ENCODE data around the gene ELMOD1. TPM values are rescaled to one million over a fixed set of nuclear protein-coding genes. Genes with fewer than 3 reads are reported as not detected.

The ELMOD1 gene
- total RNA-seq, 1 donor from 2014 or later = not detected

DNA sequence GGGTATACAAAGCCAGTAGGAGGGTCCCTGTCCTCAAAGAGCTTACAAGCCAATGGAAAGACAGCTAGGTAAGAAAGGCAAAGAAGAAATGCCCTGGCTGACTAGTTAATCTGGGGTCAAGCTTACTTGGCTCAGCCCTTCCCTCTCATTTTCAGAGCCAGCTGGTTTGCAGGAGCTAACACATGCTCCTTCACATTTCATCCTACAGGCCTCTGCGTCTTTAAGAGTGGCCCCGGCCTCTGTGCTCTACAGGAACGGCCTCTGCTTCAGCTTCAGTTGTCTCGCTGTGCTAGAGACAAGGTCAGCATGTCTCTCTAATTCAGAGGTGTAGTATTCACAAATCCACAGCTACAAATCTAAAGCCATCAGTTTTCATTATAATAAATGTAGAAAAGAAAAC, 40.6 kb upstream of the ELMOD1 start:
- Histone ChIP-seq H3K9me3 (no peaks in the 10 kb centered on the region), H3K27me3 (no peaks in the 10 kb centered on the region), H3K36me3 (peaks cover 2 to 28% of the 10 kb centered on the region in 2 donors), H3K27ac (no peak overlapping the region), H3K4me3 (no peak overlapping the region), H3K4me1 (no peaks in the 10 kb centered on the region)
- DNase-seq (ENCODE audit: low spot score in 2 of 2) = no peak
- intact Hi-C loops (cut with DNase I) = no loop called here
- TF ChIP-seq, protein P1, sequence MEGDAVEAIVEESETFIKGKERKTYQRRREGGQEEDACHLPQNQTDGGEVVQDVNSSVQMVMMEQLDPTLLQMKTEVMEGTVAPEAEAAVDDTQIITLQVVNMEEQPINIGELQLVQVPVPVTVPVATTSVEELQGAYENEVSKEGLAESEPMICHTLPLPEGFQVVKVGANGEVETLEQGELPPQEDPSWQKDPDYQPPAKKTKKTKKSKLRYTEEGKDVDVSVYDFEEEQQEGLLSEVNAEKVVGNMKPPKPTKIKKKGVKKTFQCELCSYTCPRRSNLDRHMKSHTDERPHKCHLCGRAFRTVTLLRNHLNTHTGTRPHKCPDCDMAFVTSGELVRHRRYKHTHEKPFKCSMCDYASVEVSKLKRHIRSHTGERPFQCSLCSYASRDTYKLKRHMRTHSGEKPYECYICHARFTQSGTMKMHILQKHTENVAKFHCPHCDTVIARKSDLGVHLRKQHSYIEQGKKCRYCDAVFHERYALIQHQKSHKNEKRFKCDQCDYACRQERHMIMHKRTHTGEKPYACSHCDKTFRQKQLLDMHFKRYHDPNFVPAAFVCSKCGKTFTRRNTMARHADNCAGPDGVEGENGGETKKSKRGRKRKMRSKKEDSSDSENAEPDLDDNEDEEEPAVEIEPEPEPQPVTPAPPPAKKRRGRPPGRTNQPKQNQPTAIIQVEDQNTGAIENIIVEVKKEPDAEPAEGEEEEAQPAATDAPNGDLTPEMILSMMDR (IDR thresholded peaks at IDR 0.05) = no peak

DNA sequence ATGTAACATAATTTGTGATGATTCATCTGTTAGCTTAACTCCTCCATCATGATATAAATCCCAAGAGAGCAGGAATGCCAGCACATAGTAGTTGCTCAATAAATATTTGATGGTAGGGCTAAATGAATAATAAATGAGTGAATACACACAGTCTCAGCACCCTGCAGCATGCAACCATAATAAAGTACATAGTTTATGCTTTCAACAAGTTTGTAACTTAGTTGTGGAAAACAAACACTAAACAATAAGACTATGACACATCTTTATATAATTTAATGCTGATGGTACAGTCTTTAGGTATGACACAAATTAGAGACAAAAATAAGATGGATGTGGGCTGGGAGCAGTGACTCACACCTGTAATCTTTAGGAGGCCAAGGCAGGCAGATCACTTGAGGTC, 29.3 kb upstream of the ELMOD1 start:
- Histone ChIP-seq H3K9me3 (no peaks in the 10 kb centered on the region), H3K4me3 (no peak overlapping the region), H3K36me3 (peaks cover 0 to 17% of the 10 kb centered on the region in 2 donors), H3K4me1 (peaks cover 5 to 7% of the 10 kb centered on the region in 2 donors), H3K27ac (no peak overlapping the region), H3K27me3 (no peaks in the 10 kb centered on the region)
- no peak for DNase-seq (ENCODE audit: low spot score in 2 of 2)
- intact Hi-C loops (cut with DNase I) = loop anchor here (5.0 to 10.0 kb wide), 4 partner anchors 233 to 1487 kb away; partner anchors contain the start of genes AASDHPPT, KBTBD3 and SLC35F2
- TF ChIP-seq, protein P1 (IDR thresholded peaks at IDR 0.05) = no peak

DNA sequence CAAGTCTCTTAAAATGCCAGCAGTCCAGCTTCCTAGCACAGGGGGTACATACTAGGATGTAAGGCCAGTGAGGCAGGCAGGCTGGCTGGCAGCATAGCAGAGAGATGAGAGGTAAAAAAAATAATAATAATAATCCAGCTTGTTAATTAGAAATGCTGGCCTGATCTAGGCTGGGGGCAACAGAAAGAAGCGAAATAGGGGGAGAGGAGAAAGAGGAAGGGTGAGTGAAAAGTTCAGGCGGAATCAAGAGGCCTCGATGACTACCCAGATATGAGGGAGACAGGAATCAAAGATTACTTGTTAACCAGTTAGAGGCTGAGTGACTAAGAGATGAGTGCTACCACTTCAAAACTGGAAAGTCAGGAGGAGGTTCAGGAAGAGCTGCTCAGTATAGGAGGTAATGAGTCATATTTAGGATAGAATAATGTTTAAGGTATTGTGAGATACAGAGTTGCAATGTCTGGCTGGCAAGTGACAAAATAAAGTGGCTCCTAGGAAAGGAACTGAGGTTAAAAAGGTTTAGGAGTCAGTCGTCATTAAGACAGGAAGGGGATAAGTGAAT, 28.2 kb upstream of the ELMOD1 start:
- H3K9me3 ChIP-seq = no peaks in the 10 kb centered on the region
- TF ChIP-seq, protein P1 (IDR thresholded peaks at IDR 0.05) = no peak
- peaks cover 5 to 7% of the 10 kb centered on the region in 2 donors for H3K4me1 ChIP-seq
- no peak overlapping the region for H3K4me3 ChIP-seq
- peaks cover 0 to 17% of the 10 kb centered on the region in 2 donors for H3K36me3 ChIP-seq
- no peaks in the 10 kb centered on the region for H3K27me3 ChIP-seq
- no peak overlapping the region for H3K27ac ChIP-seq
- intact Hi-C loops (cut with DNase I) = loop anchor here (1.0 to 10.0 kb wide), 5 partner anchors 232 to 1488 kb away; partner anchors contain the start of genes AASDHPPT, CUL5, KBTBD3 and SLC35F2
- no peak for DNase-seq (ENCODE audit: low spot score in 2 of 2)

DNA sequence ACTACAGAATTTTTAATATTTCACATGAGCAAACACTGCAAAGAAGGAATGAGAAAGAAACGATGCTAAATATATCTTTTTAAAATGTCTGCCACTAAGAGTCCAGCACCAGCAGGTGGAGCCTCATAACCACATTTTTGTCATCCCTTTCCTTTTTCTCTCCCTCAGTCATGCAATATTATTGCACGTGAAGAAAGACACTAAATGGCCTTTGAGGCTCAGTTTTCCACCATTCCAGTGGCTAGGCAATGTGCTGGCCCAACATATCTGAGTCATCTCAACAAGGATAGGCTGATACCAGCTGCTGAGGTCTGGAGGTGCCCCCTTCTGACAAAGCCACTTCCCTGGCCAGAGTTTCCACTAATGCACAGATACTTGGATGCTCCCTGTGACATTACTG, 27.2 kb upstream of the ELMOD1 start:
- Histone ChIP-seq H3K36me3 (peaks cover 0 to 11% of the 10 kb centered on the region in 2 donors), H3K4me1 (peaks cover 5 to 7% of the 10 kb centered on the region in 2 donors), H3K27me3 (no peaks in the 10 kb centered on the region), H3K4me3 (peak overlapping the region in 1 of 2 donors; percentile 30), H3K9me3 (no peaks in the 10 kb centered on the region), H3K27ac (peak overlapping the region in 1 of 2 donors; percentile 6)
- DNase-seq (ENCODE audit: low spot score in 2 of 2) = no peak
- intact Hi-C loops (cut with DNase I) = loop anchor here (1.0 to 10.0 kb wide), 6 partner anchors 125 to 1489 kb away; partner anchors contain the start of genes AASDHPPT, CUL5, KBTBD3 and SLC35F2
- TF ChIP-seq, protein P1 (IDR thresholded peaks at IDR 0.05) = peak; percentile 21 to 62 (median 50)

DNA sequence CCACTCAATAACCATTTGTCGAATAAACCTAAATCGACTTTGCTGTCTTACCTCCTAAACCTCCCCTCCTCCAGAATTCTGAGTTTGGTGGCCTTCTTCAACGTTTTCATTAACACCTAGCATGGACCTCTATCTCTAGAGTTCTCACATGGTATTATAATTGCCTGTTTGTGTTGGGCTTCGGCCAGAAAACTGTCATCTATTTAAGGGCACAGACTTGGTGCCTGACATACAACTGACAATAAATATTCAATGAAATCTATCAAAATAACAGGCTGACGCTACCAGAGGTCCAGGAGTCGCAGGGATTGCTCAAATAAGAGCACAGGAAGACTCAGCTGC, 26.1 kb upstream of the ELMOD1 start:
- Histone ChIP-seq H3K9me3 (no peaks in the 10 kb centered on the region), H3K4me3 (peak overlapping the region; percentile 80 to 90), H3K27ac (peak overlapping the region; percentile 68 to 73), H3K36me3 (no peaks in the 10 kb centered on the region), H3K27me3 (no peaks in the 10 kb centered on the region), H3K4me1 (peaks cover 5 to 7% of the 10 kb centered on the region in 2 donors)
- TF ChIP-seq, protein P1 (IDR thresholded peaks at IDR 0.05) = no peak
- DNase-seq (ENCODE audit: low spot score in 2 of 2) = no peak
- intact Hi-C loops (cut with DNase I) = loop anchor here (2.0 to 10.0 kb wide), 5 partner anchors 124 to 1490 kb away; partner anchors contain the start of genes AASDHPPT, KBTBD3 and SLC35F2
